Measurements from ENCODE around the gene GPC5. TPM values are rescaled to one million over a fixed set of nuclear protein-coding genes. Genes with fewer than 3 reads are reported as not detected.

The GPC5 gene
- total and polyA plus RNA-seq, 2 donors (not counting 3 experiments of a cell fraction or from before 2014, with no cell fraction given), result 0.59 to 0.97 TPM

DNA sequence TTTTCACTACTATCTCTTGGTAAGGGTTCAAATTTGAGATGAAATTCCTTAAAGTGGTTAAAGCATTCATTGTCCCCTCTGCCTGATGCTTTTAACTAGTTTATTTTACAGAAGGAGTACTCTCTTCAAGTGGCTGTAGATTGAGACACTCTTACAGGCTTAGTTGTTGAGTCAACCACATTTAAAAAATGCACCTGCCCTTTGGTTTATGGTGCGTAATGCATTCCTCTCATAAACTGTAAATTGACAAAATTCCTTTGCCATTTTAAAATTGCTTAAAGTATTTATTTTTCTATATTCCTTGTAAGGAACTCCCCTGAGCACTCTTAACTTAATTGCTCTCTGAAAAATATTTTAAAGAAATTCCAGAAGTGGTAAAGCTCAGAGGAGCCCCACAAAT, 826 bp upstream of the GPC5 start:
- Histone ChIP-seq H4K20me1 (replicated peaks; ENCODE audit: control insufficient read depth, extremely low read depth, insufficient read depth, low read length) (no peaks in the 10 kb centered on the region), H3K4me1 (ENCODE audit: control insufficient read depth, extremely low read depth, insufficient read depth, low read length) (peaks cover 8% of the 10 kb centered on the region), H3K36me3 (ENCODE audit: control insufficient read depth in 2 of 2, extremely low read depth in 1 of 2, insufficient read depth in 2 of 2, low read length in 2 of 2) (no peaks in the 10 kb centered on the region), H3K9ac (replicated peaks; ENCODE audit: extremely low read depth, insufficient read depth, low read length) (no peak overlapping the region), H3K4me3 (replicated peaks in 1 of 3; ENCODE audit: insufficient read depth in 1 of 3, low read depth in 1 of 3, low read length in 3 of 3) (no peak overlapping the region), H3K9me1 (replicated peaks; ENCODE audit: control insufficient read depth, extremely low read depth, insufficient read depth, low read length) (no peaks in the 10 kb centered on the region), H3K79me2 (ENCODE audit: control insufficient read depth, insufficient read depth, low read length) (no peaks in the 10 kb centered on the region), H3K4me2 (ENCODE audit: insufficient read depth, low read length) (no peak overlapping the region), H3K9me3 (replicated peaks; ENCODE audit: control insufficient read depth, insufficient read depth, low read length) (no peaks in the 10 kb centered on the region), H3K27ac (ENCODE audit: insufficient read depth, low read depth, low read length) (no peak overlapping the region), H2AFZ (ENCODE audit: low read depth, low read length) (no peak overlapping the region), H3K27me3 (ENCODE audit: control insufficient read depth in 2 of 2, insufficient read depth in 2 of 2, low read length in 2 of 2) (peaks cover 39 to 62% of the 10 kb centered on the region in 2 experiments)
- CTCF ChIA-PET, result no interaction called here
- TF ChIP-seq POLR2AphosphoS5 (IDR thresholded peaks at IDR 0.05; ENCODE audit: insufficient read depth, low read depth, low read length), result no peak
- TF ChIP-seq CTCF (IDR thresholded peaks at IDR 0.05; ENCODE audit: extremely low read depth in 1 of 2, insufficient read depth in 1 of 2, low read depth in 1 of 2, low read length in 2 of 2), result no peak
- TF ChIP-seq JUN (IDR thresholded peaks at IDR 0.05; ENCODE audit: borderline replicate concordance, insufficient read depth, insufficient read length, low read depth), result no peak
- no peak for TF ChIP-seq MAX (IDR thresholded peaks at IDR 0.05; ENCODE audit: insufficient read depth, insufficient read length)
- TF ChIP-seq FOS (IDR thresholded peaks at IDR 0.05; ENCODE audit: borderline replicate concordance, insufficient read depth, low read length), result no peak
- no peak for TF ChIP-seq POLR2A (IDR thresholded peaks at IDR 0.05; ENCODE audit: low read depth, low read length)
- TF ChIP-seq MYC (IDR thresholded peaks at IDR 0.05; ENCODE audit: low read depth, low read length), result no peak
- TF ChIP-seq EZH2 (IDR thresholded peaks at IDR 0.05; ENCODE audit: borderline replicate concordance, low read depth, low read length, severe bottlenecking), result no peak
- TF ChIP-seq GATA2 (IDR thresholded peaks at IDR 0.05; ENCODE audit: insufficient read depth, insufficient read length, low read depth, low read length), result no peak
- POLR2A ChIA-PET, result no interaction called here
- dilution Hi-C loops (cut with MboI; ENCODE audit: extremely low pct_ligation_motif_present, low sequenced_read_pairs), result no loop called here
- no peak for FAIRE-seq
- BruUV-seq (replicated peaks), result no TSS peak
- DNase-seq (ENCODE audit: low read depth, low spot score), result no peak
- intact Hi-C loops (cut with micrococcal nuclease), result no loop called here

Data from endothelial cell of umbilical vein (primary cell).